ENCODE data around the gene FBXO24. TPM values are rescaled to one million over a fixed set of nuclear protein-coding genes. Genes with fewer than 3 reads are reported as not detected.

Gene FBXO24
- total and polyA plus RNA-seq, 9 of the 15 experiments (the other 6 are each of a cell fraction or from before 2014, with no cell fraction given), result 0.17 to 0.95 (median 0.50) TPM

DNA sequence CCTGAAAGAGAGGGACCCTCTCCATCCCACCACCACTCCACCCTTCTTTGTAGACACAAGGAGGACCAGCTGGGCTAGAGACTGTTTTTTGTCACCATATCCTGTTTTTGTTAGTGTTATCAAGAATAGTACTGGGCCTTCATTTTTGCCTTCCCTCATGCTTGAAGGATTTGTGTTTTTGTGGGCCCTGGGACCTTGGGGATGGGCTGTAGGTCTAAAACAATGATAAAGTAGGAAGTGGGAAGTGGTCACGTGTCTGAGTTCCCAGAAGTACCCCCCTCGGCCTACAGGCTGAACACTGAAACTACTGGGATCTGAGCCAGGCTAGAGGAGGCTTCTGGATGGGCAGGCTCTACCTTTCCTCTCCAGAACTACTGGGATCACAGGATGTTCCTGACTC, 38.3 kb upstream of the FBXO24 start (continued):
- TF ChIP-seq POLR2A (conservative IDR thresholded peaks at IDR 0.05) (no peak), SRSF7 (optimal IDR thresholded peaks at IDR 0.05; ENCODE audit: low read depth, low read length) (no peak), BHLHE40 (IDR thresholded peaks at IDR 0.05; ENCODE audit: low read length) (peak; percentile 82), RAD21 (CRISPR knock-in tag; conservative IDR thresholded peaks at IDR 0.05 in 1 of 2, IDR thresholded peaks at IDR 0.05 in 1 of 2) (0 out of 4 replicates have a peak, but pooled peaks of 1 of the 2 experiments have one; percentile 8), SMARCC2 (IDR thresholded peaks at IDR 0.05; ENCODE audit: low read depth) (no peak), ZNF589 (CRISPR knock-in tag; IDR thresholded peaks at IDR 0.05; ENCODE audit: low read depth) (0 out of 2 replicates have a peak, but pooled peaks have one; percentile 54), ZNF354B (CRISPR knock-in tag; IDR thresholded peaks at IDR 0.05) (no peak), SREBF2 (CRISPR knock-in tag; IDR thresholded peaks at IDR 0.05) (no peak)
- TF ChIP-seq, protein P1, sequence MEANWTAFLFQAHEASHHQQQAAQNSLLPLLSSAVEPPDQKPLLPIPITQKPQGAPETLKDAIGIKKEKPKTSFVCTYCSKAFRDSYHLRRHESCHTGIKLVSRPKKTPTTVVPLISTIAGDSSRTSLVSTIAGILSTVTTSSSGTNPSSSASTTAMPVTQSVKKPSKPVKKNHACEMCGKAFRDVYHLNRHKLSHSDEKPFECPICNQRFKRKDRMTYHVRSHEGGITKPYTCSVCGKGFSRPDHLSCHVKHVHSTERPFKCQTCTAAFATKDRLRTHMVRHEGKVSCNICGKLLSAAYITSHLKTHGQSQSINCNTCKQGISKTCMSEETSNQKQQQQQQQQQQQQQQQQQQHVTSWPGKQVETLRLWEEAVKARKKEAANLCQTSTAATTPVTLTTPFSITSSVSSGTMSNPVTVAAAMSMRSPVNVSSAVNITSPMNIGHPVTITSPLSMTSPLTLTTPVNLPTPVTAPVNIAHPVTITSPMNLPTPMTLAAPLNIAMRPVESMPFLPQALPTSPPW (CRISPR knock-in tag; IDR thresholded peaks at IDR 0.05), result peak; percentile 75
- TF ChIP-seq, protein P2, sequence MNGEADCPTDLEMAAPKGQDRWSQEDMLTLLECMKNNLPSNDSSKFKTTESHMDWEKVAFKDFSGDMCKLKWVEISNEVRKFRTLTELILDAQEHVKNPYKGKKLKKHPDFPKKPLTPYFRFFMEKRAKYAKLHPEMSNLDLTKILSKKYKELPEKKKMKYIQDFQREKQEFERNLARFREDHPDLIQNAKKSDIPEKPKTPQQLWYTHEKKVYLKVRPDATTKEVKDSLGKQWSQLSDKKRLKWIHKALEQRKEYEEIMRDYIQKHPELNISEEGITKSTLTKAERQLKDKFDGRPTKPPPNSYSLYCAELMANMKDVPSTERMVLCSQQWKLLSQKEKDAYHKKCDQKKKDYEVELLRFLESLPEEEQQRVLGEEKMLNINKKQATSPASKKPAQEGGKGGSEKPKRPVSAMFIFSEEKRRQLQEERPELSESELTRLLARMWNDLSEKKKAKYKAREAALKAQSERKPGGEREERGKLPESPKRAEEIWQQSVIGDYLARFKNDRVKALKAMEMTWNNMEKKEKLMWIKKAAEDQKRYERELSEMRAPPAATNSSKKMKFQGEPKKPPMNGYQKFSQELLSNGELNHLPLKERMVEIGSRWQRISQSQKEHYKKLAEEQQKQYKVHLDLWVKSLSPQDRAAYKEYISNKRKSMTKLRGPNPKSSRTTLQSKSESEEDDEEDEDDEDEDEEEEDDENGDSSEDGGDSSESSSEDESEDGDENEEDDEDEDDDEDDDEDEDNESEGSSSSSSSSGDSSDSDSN (IDR thresholded peaks at IDR 0.05; ENCODE audit: borderline replicate concordance in 1 of 2, low read depth in 2 of 2, low read length in 2 of 2), result no peak
- TF ChIP-seq, protein P3, sequence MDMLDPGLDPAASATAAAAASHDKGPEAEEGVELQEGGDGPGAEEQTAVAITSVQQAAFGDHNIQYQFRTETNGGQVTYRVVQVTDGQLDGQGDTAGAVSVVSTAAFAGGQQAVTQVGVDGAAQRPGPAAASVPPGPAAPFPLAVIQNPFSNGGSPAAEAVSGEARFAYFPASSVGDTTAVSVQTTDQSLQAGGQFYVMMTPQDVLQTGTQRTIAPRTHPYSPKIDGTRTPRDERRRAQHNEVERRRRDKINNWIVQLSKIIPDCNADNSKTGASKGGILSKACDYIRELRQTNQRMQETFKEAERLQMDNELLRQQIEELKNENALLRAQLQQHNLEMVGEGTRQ (CRISPR knock-in tag; IDR thresholded peaks at IDR 0.05), result peak; percentile 91
- TF ChIP-seq, protein P4, sequence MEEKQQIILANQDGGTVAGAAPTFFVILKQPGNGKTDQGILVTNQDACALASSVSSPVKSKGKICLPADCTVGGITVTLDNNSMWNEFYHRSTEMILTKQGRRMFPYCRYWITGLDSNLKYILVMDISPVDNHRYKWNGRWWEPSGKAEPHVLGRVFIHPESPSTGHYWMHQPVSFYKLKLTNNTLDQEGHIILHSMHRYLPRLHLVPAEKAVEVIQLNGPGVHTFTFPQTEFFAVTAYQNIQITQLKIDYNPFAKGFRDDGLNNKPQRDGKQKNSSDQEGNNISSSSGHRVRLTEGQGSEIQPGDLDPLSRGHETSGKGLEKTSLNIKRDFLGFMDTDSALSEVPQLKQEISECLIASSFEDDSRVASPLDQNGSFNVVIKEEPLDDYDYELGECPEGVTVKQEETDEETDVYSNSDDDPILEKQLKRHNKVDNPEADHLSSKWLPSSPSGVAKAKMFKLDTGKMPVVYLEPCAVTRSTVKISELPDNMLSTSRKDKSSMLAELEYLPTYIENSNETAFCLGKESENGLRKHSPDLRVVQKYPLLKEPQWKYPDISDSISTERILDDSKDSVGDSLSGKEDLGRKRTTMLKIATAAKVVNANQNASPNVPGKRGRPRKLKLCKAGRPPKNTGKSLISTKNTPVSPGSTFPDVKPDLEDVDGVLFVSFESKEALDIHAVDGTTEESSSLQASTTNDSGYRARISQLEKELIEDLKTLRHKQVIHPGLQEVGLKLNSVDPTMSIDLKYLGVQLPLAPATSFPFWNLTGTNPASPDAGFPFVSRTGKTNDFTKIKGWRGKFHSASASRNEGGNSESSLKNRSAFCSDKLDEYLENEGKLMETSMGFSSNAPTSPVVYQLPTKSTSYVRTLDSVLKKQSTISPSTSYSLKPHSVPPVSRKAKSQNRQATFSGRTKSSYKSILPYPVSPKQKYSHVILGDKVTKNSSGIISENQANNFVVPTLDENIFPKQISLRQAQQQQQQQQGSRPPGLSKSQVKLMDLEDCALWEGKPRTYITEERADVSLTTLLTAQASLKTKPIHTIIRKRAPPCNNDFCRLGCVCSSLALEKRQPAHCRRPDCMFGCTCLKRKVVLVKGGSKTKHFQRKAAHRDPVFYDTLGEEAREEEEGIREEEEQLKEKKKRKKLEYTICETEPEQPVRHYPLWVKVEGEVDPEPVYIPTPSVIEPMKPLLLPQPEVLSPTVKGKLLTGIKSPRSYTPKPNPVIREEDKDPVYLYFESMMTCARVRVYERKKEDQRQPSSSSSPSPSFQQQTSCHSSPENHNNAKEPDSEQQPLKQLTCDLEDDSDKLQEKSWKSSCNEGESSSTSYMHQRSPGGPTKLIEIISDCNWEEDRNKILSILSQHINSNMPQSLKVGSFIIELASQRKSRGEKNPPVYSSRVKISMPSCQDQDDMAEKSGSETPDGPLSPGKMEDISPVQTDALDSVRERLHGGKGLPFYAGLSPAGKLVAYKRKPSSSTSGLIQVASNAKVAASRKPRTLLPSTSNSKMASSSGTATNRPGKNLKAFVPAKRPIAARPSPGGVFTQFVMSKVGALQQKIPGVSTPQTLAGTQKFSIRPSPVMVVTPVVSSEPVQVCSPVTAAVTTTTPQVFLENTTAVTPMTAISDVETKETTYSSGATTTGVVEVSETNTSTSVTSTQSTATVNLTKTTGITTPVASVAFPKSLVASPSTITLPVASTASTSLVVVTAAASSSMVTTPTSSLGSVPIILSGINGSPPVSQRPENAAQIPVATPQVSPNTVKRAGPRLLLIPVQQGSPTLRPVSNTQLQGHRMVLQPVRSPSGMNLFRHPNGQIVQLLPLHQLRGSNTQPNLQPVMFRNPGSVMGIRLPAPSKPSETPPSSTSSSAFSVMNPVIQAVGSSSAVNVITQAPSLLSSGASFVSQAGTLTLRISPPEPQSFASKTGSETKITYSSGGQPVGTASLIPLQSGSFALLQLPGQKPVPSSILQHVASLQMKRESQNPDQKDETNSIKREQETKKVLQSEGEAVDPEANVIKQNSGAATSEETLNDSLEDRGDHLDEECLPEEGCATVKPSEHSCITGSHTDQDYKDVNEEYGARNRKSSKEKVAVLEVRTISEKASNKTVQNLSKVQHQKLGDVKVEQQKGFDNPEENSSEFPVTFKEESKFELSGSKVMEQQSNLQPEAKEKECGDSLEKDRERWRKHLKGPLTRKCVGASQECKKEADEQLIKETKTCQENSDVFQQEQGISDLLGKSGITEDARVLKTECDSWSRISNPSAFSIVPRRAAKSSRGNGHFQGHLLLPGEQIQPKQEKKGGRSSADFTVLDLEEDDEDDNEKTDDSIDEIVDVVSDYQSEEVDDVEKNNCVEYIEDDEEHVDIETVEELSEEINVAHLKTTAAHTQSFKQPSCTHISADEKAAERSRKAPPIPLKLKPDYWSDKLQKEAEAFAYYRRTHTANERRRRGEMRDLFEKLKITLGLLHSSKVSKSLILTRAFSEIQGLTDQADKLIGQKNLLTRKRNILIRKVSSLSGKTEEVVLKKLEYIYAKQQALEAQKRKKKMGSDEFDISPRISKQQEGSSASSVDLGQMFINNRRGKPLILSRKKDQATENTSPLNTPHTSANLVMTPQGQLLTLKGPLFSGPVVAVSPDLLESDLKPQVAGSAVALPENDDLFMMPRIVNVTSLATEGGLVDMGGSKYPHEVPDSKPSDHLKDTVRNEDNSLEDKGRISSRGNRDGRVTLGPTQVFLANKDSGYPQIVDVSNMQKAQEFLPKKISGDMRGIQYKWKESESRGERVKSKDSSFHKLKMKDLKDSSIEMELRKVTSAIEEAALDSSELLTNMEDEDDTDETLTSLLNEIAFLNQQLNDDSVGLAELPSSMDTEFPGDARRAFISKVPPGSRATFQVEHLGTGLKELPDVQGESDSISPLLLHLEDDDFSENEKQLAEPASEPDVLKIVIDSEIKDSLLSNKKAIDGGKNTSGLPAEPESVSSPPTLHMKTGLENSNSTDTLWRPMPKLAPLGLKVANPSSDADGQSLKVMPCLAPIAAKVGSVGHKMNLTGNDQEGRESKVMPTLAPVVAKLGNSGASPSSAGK (IDR thresholded peaks at IDR 0.05), result peak; percentile 45
